ENCODE measurements around the gene SYNDIG1.

SYNDIG1 gene

DNA sequence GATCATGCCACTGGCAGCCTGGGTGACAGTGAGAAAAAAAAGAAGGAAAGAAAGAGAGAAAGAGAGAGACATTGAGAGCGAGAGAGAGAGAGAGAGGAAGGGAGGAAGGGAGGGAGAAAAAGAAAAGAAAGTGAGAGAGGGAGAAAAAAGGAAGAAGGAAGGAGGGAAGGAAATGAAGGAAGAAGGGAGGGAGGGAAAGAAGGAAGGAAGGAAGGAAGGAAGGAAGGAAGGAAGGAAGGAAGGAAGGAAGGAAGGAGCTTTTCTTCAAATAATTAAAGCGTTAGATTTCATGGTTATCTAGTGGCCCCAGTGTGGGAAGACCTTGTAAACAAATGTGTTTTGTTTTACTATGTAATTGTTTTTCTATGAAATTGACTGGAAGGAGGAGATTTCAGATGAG is 170.8 kb downstream of the SYNDIG1 start:
- no peak for DNase-seq (ENCODE audit: extremely low read depth, low read depth)
- TF ChIP-seq, protein P1, sequence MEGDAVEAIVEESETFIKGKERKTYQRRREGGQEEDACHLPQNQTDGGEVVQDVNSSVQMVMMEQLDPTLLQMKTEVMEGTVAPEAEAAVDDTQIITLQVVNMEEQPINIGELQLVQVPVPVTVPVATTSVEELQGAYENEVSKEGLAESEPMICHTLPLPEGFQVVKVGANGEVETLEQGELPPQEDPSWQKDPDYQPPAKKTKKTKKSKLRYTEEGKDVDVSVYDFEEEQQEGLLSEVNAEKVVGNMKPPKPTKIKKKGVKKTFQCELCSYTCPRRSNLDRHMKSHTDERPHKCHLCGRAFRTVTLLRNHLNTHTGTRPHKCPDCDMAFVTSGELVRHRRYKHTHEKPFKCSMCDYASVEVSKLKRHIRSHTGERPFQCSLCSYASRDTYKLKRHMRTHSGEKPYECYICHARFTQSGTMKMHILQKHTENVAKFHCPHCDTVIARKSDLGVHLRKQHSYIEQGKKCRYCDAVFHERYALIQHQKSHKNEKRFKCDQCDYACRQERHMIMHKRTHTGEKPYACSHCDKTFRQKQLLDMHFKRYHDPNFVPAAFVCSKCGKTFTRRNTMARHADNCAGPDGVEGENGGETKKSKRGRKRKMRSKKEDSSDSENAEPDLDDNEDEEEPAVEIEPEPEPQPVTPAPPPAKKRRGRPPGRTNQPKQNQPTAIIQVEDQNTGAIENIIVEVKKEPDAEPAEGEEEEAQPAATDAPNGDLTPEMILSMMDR (IDR thresholded peaks at IDR 0.05; ENCODE audit: low read depth, low read length) = no peak

DNA sequence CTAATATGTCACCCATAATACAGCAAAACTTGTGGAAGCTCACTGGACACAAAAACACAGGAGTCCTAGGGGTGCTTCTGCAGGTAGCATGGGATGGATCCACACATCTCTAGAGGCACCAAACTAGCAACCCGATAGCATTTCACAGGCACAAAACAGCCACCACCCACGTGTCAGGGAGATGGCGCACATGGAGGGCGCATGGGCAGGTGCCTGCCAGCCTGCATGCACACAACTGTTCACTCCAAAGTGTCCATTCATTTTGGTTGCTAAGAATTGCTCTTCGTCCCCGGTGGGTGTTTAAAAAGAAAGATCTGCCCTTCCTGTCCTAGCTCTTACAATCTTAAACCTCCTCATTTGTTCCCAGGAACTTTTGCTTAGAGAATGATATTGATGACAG is 171.3 kb downstream of the SYNDIG1 start:
- no peak for DNase-seq (ENCODE audit: extremely low read depth, low read depth)
- TF ChIP-seq, protein P1 (IDR thresholded peaks at IDR 0.05; ENCODE audit: low read depth, low read length) = no peak

DNA sequence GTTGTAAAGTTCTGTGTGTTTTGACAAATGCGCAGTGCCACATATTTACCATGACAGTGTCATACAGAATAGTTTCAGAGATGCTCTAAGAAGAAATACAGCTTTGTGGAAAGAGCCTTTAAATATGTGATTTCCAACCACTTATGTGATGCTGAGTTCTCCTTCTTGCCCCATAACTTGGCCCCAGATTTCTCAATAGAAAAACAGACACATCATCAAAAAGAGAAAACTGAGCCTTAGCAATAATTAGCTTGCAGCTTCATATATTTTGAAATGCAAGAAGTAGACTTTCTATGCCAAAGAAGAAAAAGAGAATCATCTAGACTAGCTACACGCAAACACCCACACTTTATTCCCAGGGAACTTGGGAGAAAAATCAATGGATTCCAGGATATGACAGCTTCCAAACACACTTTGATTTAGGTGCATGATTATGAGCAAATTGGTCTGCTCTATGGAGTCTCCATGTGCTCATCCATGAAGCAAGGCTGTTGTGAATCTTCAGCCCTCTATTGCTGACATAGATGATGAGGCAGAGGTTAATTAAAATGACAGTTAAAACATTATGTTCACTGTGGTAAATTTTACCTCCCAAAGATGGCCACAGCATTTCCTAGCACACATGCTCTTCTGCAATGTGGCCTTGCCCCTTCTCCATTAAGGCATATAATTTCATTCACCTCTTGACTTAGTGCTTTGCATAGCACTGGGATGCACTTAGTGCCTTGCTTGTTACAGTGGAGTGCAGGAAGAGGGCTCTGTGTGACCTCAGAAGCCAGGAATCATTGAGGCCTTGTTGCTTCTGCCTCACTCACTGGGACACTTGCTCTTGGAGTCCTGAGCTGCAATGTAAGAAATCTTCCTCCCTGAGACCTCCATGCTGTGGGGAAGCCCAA is 174.6 kb downstream of the SYNDIG1 start:
- TF ChIP-seq, protein P1 (IDR thresholded peaks at IDR 0.05; ENCODE audit: low read depth, low read length) = no peak
- DNase-seq (ENCODE audit: extremely low read depth, low read depth) = no peak

DNA sequence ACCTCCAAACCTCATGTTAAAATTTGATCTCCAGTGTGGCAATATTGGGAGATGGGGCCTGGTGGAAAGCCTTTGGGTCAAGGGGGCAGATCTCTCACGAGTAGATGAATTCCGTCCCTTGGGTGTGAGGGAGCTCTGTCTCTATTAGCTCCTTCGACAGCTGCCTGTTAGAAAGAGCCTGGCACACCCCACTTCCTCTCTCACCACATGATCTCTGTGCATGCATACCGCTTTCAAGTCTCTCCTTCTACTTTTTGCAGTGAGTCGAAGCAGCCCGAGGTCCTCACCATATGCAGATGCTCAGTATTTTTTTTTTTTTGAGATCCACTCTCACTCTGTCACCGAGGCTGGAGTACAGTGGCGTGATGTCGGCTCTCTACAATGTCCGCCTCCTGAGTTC is 176.9 kb downstream of the SYNDIG1 start:
- TF ChIP-seq, protein P1 (IDR thresholded peaks at IDR 0.05; ENCODE audit: low read depth, low read length) = no peak
- no peak for DNase-seq (ENCODE audit: extremely low read depth, low read depth)

DNA sequence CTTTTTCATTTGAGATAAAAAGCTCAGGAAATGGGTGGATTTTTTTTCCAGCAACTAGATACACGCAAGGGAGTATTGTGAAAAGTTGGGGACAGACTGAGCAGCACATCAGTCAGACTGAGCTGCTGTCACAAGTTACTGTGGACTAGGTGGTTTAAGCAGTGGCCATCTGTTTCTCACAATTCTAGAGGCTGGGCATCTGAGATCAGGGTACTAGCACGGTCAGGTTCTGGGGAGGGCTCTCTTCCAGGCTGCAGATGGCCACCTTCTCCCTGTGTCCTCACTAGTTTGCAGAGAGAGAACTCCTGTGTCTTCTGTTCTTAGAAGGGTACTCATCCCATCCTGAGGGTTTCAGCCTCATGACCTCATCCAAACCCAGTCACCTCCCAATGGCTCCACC is 178.3 kb downstream of the SYNDIG1 start:
- no peak for DNase-seq (ENCODE audit: extremely low read depth, low read depth)
- TF ChIP-seq, protein P1 (IDR thresholded peaks at IDR 0.05; ENCODE audit: low read depth, low read length) = no peak

DNA sequence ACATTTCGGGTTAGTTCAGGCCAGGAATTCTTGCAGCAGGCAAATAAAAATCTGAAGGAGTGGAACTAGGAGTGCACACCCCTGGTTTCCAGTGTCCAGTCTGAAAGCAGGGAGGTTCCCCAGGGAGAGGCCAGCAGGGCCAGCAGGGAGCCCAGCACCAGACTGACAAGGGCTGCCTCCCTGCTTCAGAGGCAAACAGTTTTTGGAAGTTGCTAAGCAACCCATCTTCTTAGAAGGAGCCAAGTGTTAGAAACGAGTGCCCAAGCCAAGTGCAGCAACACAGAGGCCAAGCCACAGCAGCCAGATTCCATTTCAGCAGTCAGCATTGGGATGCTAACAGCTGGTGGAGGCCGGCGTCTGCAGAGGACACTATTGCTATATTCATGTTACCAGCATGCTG is 179.1 kb downstream of the SYNDIG1 start:
- no peak for DNase-seq (ENCODE audit: extremely low read depth, low read depth)
- TF ChIP-seq, protein P1 (IDR thresholded peaks at IDR 0.05; ENCODE audit: low read depth, low read length) = no peak

DNA sequence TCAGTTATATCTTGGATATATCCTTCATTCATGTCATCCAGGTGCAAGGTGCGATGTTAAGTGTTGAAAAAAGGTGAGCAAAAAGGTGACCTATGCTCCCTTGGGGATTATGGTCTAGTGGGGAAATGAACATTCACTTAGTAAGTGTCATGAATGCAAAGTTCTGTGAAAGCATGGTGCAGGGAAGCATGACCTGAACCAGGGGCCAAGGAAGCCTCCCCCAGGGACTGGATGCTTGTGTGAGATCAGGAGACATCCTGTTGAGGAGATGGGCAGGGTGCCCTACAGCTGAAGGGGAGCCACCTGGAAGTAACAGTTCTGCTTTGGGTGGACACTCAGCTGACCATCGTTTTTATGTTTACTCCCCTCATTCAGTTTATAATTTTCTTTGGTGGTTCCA is 179.5 kb downstream of the SYNDIG1 start:
- TF ChIP-seq, protein P1 (IDR thresholded peaks at IDR 0.05; ENCODE audit: low read depth, low read length) = no peak
- no peak for DNase-seq (ENCODE audit: extremely low read depth, low read depth)
